ENCODE measurements around the gene SIPA1L3. TPM values are rescaled to one million over a fixed set of nuclear protein-coding genes. Genes with fewer than 3 reads are reported as not detected.

SIPA1L3 gene
- total RNA-seq, 1 donor from 2014 or later, result 26.9 TPM

GRCh38 chr19:37946132-37946531 lies 39.1 kb downstream of the SIPA1L3 start:
- Histone ChIP-seq H3K27me3 (ENCODE audit: insufficient read depth, low read length) (no peaks in the 10 kb centered on the region), H3K9ac (ENCODE audit: low read length) (no peak overlapping the region), H3K27ac (ENCODE audit: low read depth, low read length) (no peak overlapping the region), H3K4me1 (ENCODE audit: insufficient read depth, low read length) (no peaks in the 10 kb centered on the region), H3K4me2 (ENCODE audit: low read length) (no peak overlapping the region), H2AFZ (ENCODE audit: low read depth, low read length) (no peak overlapping the region), H3K9me3 (ENCODE audit: insufficient read depth, low read depth, low read length) (no peaks in the 10 kb centered on the region), H3K36me3 (ENCODE audit: insufficient read depth, low read length) (no peaks in the 10 kb centered on the region), H3K79me2 (ENCODE audit: insufficient read depth, low read length) (peaks cover 81% of the 10 kb centered on the region), H3K4me3 (ENCODE audit: insufficient read depth, low read depth, low read length) (no peak overlapping the region), H4K20me1 (ENCODE audit: insufficient read depth, low read length) (peaks cover 42% of the 10 kb centered on the region)
- DNase-seq (ENCODE audit: low read depth) (no peak), FAIRE-seq (no peak)
- Mint-ChIP-seq H3K36me3 (ENCODE audit: low read depth, unreplicated experiment) (peaks cover 6% of the 10 kb centered on the region), H3K27me3 (ENCODE audit: low read depth, unreplicated experiment) (no peaks in the 10 kb centered on the region), H3K9me3 (ENCODE audit: unreplicated experiment) (no peaks in the 10 kb centered on the region), H3K4me3 (ENCODE audit: unreplicated experiment) (no peak overlapping the region), H3K4me1 (ENCODE audit: low read depth, unreplicated experiment) (peaks cover 3% of the 10 kb centered on the region), H3K27ac (ENCODE audit: unreplicated experiment) (no peak overlapping the region)
- no peak for TF ChIP-seq EZH2 (IDR thresholded peaks at IDR 0.05; ENCODE audit: insufficient read depth, low read length)
- TF ChIP-seq, protein P1, sequence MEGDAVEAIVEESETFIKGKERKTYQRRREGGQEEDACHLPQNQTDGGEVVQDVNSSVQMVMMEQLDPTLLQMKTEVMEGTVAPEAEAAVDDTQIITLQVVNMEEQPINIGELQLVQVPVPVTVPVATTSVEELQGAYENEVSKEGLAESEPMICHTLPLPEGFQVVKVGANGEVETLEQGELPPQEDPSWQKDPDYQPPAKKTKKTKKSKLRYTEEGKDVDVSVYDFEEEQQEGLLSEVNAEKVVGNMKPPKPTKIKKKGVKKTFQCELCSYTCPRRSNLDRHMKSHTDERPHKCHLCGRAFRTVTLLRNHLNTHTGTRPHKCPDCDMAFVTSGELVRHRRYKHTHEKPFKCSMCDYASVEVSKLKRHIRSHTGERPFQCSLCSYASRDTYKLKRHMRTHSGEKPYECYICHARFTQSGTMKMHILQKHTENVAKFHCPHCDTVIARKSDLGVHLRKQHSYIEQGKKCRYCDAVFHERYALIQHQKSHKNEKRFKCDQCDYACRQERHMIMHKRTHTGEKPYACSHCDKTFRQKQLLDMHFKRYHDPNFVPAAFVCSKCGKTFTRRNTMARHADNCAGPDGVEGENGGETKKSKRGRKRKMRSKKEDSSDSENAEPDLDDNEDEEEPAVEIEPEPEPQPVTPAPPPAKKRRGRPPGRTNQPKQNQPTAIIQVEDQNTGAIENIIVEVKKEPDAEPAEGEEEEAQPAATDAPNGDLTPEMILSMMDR (IDR thresholded peaks at IDR 0.05; ENCODE audit: insufficient read depth, low read depth, low read length), result no peak

DNA sequence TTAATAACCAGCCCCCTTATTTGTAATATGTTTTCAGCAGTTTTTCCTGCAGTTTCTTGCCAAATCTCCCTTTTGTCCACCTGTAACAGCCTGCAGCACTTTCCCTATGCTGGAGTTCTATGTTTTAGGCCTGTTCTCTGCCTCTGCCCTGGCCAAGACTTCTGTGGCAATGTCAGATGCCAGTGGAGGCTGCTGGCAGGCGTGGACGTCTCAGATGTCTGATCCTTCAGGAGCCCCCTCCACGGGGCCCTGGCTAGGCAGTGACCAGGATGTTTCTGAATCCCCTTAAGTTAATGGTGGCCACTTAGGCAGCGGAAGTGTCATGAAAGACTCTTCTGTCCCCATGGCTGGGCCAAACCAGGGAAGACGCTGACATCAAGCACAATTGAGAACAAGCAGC lies 40.8 kb downstream of the SIPA1L3 start:
- Histone ChIP-seq H4K20me1 (ENCODE audit: insufficient read depth, low read length) (peaks cover 32% of the 10 kb centered on the region), H3K27ac (ENCODE audit: low read depth, low read length) (no peak overlapping the region), H3K36me3 (ENCODE audit: insufficient read depth, low read length) (no peaks in the 10 kb centered on the region), H3K79me2 (ENCODE audit: insufficient read depth, low read length) (peaks cover 77% of the 10 kb centered on the region), H2AFZ (ENCODE audit: low read depth, low read length) (no peak overlapping the region), H3K27me3 (ENCODE audit: insufficient read depth, low read length) (no peaks in the 10 kb centered on the region), H3K4me2 (ENCODE audit: low read length) (no peak overlapping the region), H3K9ac (ENCODE audit: low read length) (no peak overlapping the region), H3K4me1 (ENCODE audit: insufficient read depth, low read length) (peaks cover 2% of the 10 kb centered on the region), H3K4me3 (ENCODE audit: insufficient read depth, low read depth, low read length) (no peak overlapping the region), H3K9me3 (ENCODE audit: insufficient read depth, low read depth, low read length) (no peaks in the 10 kb centered on the region)
- Mint-ChIP-seq H3K9me3 (ENCODE audit: unreplicated experiment) (no peaks in the 10 kb centered on the region), H3K36me3 (ENCODE audit: low read depth, unreplicated experiment) (peaks cover 3% of the 10 kb centered on the region), H3K4me1 (ENCODE audit: low read depth, unreplicated experiment) (peaks cover 3% of the 10 kb centered on the region), H3K4me3 (ENCODE audit: unreplicated experiment) (no peak overlapping the region), H3K27ac (ENCODE audit: unreplicated experiment) (no peak overlapping the region), H3K27me3 (ENCODE audit: low read depth, unreplicated experiment) (no peaks in the 10 kb centered on the region)
- FAIRE-seq (no peak), DNase-seq (ENCODE audit: low read depth) (no peak)
- TF ChIP-seq, protein P1 (IDR thresholded peaks at IDR 0.05; ENCODE audit: insufficient read depth, low read depth, low read length), result no peak
- TF ChIP-seq EZH2 (IDR thresholded peaks at IDR 0.05; ENCODE audit: insufficient read depth, low read length), result no peak

GRCh38 chr19:37948362-37948761 lies 41.4 kb downstream of the SIPA1L3 start:
- no peak for FAIRE-seq
- DNase-seq (ENCODE audit: low read depth), result no peak
- no peak overlapping the region for H3K4me2 ChIP-seq (ENCODE audit: low read length)
- no peaks in the 10 kb centered on the region for H3K9me3 ChIP-seq (ENCODE audit: insufficient read depth, low read depth, low read length)
- no peak overlapping the region for H3K27ac ChIP-seq (ENCODE audit: low read depth, low read length)
- no peak overlapping the region for H2AFZ ChIP-seq (ENCODE audit: low read depth, low read length)
- H3K36me3 ChIP-seq (ENCODE audit: insufficient read depth, low read length), result no peaks in the 10 kb centered on the region
- Mint-ChIP-seq H3K4me1 (ENCODE audit: low read depth, unreplicated experiment) (peaks cover 4% of the 10 kb centered on the region), H3K27ac (ENCODE audit: unreplicated experiment) (no peak overlapping the region), H3K4me3 (ENCODE audit: unreplicated experiment) (no peak overlapping the region), H3K9me3 (ENCODE audit: unreplicated experiment) (no peaks in the 10 kb centered on the region), H3K36me3 (ENCODE audit: low read depth, unreplicated experiment) (peaks cover 3% of the 10 kb centered on the region), H3K27me3 (ENCODE audit: low read depth, unreplicated experiment) (no peaks in the 10 kb centered on the region)
- H4K20me1 ChIP-seq (ENCODE audit: insufficient read depth, low read length), result peaks cover 29% of the 10 kb centered on the region
- H3K27me3 ChIP-seq (ENCODE audit: insufficient read depth, low read length), result no peaks in the 10 kb centered on the region
- H3K79me2 ChIP-seq (ENCODE audit: insufficient read depth, low read length), result peaks cover 77% of the 10 kb centered on the region
- TF ChIP-seq EZH2 (IDR thresholded peaks at IDR 0.05; ENCODE audit: insufficient read depth, low read length), result no peak
- TF ChIP-seq, protein P1 (IDR thresholded peaks at IDR 0.05; ENCODE audit: insufficient read depth, low read depth, low read length), result no peak
- no peak overlapping the region for H3K4me3 ChIP-seq (ENCODE audit: insufficient read depth, low read depth, low read length)
- H3K9ac ChIP-seq (ENCODE audit: low read length), result no peak overlapping the region
- peaks cover 8% of the 10 kb centered on the region for H3K4me1 ChIP-seq (ENCODE audit: insufficient read depth, low read length)
